Lower leg skin (tissue), 3 donors: ENCODE results near the gene DBF4B.

Experiments used
- CTCF ChIP-seq, 3 donors: fragments of 450-650 bp; IDR thresholded peaks; one replicate each; pipeline ENCODE4 v1.5.1; 2016; ENCODE audit warnings: antibody characterized with exemption in 3 of 3, mild to moderate bottlenecking in 3 of 3, moderate library complexity in 2 of 3
- POLR2A ChIP-seq, 2 donors: fragments of 450-650 bp; IDR thresholded peaks; one replicate each; pipeline ENCODE4 v1.6.1; 2016 to 2017; ENCODE audit warnings: antibody characterized with exemption in 2 of 2, mild to moderate bottlenecking in 1 of 2, moderate library complexity in 1 of 2

GRCh38 chr17:44722254-44722653, 13.8 kb downstream of the DBF4B start:
- TF ChIP-seq POLR2A (IDR thresholded peaks at IDR 0.05) (no peak), CTCF (IDR thresholded peaks at IDR 0.05) (no peak)
